GM19452 (cell line): ENCODE results near the gene KLRC1.
"Not testable (repeated sequence)": the region's sequence is repeated elsewhere in the genome, so short reads cannot be mapped to it uniquely, and the experiment has no call there.

Experiments used
- ATAC-seq: cut with Tn5 transposase; IDR thresholded peaks from one replicate; pipeline ENCODE4 v1.9.1; 2021; ENCODE audit not compliant: unreplicated experiment

KLRC1 gene

DNA sequence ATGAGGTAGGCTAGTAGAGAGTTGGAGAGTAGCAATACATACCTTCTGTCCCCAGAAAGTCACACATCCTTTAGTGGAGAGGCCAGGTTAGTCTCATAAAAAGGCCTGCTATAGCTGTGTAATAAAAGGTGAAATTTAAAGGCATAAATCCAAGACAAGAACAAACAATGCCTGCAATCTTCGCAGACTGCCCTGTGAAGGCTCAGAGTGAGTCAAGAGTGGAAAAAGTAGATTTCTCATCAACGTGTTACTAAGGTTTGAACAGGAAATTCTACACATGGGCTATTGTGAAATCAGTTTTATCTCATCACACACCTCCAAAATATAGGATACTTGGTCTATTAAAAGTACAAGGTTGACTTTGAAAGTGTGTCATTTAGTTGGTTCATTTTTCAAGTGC is at the start of gene KLRC1:
TSS of gene KLRC1 (minus strand) at position 222 of the 400 bp plus-strand sequence. CDS start 2,221 bp downstream, outside the sequence.
- ATAC-seq: no peak

DNA sequence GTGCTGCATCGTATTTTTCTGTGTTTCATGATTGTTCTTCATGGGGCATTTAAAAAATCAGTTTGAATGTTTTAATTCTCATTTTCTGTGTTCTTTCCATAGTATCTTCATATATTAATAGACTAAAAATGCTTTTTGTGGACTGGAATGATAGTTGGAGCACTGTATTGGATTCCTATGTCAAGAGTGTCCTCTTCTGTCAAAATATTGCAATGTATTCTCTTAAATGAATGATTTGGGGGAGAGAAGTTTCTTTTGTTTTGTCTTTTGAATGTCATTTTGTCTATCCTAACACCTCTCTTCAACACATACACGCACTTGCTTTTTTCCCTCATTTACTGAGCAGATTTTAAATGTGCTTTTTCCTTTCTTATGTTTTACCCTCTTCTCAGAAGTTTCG is 47.9 kb upstream of the KLRC1 start:
- ATAC-seq: no peak

DNA sequence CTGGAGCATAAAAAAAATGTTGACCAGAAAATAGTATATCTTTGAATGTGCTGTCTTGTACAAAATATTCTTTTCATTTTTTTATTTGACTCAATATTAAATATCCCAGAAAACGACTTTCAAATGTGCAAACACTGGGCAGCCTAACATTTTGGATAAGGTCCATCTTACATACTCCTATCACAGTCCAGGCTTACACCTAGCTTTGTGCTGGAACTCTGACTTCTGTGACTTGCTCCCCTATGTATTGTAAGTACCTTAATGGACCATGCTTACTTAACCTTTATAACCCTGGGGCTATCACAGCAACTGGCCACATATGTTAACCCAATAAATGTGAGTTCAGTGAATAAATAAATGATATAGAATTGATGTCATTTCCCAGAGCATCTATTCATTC is 44.9 kb upstream of the KLRC1 start:
- no peak for ATAC-seq

DNA sequence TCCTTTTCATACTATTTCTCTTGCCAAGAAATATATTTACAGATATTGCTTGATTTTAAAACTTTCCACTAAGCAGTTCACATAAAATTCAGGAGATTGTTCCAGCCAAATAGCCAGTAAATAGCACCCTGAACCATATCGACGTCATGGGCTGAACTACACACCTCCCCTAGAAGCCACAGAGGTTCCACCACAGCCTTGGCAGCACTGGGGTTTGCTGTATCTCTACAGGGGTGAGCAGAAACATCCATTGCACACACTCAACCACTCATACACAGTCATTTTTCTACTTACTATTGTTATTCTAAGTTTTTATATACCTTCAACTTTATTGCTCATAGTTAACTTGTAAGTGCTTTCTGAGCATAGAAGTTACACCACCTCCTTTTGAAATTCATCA is 44.4 kb upstream of the KLRC1 start:
- ATAC-seq: no peak

DNA sequence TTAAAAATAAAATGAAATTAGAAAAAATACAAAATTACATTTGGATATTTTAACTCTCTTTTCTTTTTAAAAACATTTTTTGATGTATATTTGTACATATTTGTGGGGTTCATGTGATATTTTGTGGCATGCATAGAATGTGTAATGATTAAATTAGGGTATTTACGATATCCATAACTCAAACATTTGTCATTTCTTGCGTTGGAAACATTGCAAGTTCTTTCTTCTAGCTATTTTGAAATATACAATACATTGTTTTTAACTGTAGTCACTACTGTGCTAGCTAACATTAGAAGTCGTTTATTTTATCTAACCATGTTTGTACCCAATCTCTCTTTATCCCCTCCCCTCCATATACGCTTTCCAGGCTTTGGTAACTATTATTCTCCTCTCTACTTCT is 38.6 kb upstream of the KLRC1 start:
- ATAC-seq: no peak

DNA sequence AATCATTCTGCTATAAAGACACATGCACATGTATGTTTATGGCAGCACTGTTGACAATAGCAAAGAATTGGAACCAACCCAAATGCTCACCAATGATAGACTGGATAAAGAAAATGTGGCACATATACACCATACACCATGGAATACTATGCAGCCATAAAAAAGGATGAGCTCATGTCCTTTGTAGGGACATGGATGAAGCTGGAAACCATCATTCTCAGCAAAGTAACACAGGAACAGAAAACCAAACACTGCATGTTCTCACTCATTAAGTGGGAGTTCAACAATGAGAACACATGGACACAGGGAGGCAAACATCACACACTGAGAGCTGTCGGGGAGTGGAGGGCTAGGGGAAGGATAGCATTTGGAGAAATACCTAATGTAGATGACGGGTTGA is 34.2 kb upstream of the KLRC1 start:
- not testable (repeated sequence) for ATAC-seq

DNA sequence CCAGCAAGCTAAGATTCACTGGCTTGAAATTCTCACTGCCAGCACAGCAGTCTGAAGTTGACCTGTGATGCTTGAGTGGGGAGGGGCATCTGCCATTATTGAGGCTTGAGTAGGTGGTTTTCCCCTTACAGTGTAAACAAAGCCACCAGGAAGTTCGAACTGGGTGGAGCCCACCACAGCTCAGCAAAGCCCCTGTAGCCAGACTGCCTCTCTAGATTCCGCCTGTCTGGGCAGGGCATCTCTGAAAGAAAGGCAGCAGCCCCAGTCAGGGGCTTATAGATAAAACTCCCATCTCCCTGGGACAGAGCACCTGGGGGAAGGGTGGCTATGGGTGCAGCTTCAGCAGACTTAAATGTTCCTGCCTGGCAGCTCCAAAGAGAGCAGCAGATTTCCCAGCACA is 28.7 kb upstream of the KLRC1 start:
- ATAC-seq: not testable (repeated sequence)

DNA sequence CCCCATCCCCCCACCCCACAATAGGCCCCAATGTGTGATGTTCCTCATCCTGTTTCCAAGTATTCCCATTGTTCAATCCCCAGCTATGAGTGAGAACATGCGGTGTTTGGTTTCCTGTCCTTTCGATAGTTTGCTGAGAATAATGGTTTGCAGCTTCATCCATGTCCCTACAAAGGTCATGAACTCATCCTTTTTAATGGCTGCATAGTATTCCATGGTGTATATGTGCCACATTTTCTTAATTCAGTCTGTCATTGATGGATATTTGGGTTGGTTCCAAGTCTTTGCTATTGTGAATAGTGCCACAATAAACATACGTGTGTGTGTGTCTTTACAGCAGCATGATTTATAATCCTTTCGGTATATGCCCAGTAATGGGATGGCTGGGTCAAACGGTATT is 19.6 kb upstream of the KLRC1 start:
- not testable (repeated sequence) for ATAC-seq

DNA sequence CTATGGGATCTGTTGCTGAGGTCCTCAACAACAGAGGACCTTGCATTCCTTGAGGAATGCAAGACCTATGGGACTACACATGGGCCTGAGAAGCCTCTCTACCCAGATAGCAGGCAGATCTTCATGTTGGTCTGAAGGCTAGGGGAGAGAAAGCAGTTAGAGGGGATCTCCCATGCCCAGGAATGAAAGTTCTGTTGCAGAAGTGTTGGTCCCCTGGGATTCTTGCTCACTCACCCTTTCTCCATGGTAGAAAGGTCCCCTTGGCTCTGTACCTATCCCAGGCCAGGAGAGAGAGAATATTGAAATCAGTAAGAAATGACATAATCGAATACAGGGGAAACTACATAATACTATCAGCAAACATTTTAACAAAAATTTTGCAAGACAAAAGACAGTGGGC is 16.5 kb upstream of the KLRC1 start:
- ATAC-seq: no peak

DNA sequence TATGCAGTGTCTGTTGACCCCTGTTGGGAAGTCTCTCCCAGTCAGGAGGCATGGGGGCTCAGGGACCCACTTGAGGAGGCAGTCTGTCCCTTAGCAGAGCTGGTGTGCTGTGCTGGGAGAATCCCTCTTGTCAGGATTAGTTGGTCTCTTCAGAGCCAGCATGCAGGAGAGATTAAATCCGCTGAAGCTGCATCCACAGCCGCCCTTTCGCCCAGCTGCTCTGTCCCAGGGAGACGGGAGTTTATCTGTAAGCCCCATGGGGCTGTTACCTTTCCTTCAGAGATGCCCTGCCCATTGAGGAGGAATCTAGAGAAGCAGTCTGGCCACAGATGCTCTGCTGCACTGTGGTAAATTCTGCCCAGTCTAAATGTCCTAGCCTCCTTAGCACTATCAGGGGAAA is 13.1 kb upstream of the KLRC1 start:
- no peak for ATAC-seq

DNA sequence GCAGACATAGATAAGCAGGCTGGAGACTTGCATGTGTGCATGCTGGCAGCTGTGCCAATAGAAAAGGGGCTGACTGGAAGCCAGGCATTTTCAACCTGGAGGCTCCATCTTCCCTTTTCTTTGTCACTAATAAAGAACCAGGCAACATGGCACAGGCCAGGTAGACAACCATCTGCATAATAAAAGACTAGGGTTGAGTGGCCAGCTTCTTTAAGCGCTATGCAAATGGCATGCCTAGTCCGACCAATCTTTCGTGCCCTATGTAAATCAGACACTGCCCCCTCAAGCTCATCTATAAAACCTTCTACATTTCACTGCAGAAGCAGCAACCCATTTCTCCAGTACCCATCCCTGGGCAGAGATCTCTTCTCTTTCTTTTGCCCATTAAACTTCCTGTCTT is 4.6 kb upstream of the KLRC1 start:
- ATAC-seq: no peak

DNA sequence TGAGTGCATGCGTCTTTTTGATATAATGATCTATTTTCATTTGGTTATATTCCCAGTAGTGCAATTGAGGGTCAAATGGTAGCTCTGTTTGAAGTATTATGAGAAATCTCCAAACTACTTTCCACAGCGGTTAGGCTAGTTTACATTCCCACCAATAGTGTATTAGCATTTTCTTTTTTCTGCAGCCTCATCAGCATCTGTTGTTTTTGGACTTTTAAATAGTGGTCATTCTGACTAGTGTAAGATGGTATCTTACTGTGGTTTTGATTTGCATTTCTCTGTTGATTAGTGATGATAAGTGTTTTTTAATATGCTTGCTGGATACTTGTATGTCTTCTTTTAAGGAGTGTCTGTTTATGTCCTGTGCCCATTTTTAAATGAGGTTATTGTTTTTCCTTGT is 3.7 kb upstream of the KLRC1 start:
- ATAC-seq: no peak

DNA sequence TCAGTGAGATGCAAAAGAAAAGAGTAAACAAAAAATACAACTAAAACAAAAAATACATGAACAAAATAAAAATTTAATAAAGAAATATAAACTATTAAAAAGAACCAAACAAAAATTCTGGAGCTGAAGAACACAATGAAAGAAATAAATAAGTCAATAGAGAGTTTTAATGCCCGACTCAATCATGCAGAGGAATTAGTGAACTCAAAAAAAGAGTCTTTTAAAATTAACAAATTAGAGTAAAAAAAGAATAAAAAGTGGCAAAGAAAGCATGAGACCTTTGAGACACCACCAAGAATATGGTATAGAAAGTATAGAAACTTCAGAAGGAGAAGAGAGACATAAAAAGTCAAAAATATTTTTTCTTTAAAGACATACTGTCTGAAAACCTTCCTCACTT is 2.6 kb upstream of the KLRC1 start:
- ATAC-seq: no peak

DNA sequence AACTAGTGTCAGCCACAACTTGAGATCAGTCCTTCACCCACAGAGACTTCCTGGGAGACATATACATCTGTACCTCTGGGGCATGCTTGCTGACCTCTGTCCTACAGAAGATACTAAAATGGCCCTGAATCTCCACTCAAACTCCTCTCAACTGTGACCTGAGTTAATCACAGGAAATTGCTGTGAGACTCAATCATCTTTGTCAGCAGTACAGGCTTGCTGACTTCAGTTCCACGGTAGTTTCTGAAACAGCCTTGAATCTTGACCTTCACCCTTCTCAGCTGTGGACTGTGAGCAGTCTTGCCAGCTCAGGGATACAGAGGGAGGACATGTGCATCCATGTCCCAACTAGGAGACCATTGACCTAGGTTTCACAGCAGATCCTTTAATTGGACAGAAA is 1.4 kb upstream of the KLRC1 start:
- no peak for ATAC-seq

DNA sequence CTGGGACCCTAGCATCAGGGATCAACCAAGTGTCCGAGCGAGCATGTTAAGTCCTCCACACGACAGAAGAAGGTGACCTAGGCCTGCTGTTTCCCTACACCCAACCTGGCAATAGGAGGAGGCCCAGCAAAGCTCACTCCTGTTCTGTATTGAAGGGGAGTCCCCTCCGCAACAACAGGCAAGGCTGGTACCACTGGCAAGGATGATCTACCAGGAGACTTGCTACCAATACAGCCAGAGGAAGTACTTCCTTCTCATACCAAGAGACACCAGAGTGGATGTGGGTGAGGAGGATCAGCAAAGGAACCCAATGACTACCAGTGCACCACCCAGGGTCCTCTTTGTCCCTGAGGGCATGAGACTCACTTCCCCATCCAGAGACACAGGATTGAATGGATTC is 4.9 kb downstream of the KLRC1 start:
- ATAC-seq: no peak

DNA sequence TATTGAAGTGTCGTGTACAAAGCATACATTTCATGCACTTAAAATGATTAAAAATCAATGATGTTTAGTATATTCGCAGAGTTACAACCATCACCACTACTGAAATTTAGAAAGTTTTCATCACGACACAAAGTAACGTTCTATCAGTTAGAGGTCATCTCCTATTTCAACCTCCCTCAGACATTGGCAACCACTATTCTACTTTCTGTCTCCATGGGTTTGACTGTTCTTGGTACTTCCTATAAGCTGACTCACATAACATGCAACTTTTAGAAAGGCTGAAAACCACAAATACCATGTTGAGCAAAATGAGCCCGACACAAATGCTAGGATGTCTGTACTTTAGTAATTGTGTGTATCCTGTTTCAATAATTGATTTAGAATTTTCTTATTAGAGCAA is 7.1 kb downstream of the KLRC1 start:
- not testable (repeated sequence) for ATAC-seq

DNA sequence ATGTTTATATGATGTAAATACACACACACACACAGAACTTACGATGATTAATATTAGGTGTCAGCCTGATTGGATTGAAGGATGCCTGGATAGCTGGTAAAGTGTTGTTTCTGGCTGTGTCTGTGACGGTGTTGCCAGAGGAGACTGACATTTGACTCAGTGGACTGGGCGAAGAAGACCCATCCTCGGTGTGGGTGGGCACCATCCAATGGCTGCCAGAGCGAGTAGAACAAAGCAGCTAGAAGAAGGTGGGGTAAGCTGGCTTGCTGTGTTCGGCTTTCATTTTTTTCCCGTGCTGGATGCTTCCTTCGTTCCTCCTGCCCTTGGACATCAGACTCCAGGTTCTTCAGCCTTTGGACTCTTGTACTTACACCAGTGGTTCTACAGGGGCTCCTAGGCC is 12.0 kb downstream of the KLRC1 start:
- not testable (repeated sequence) for ATAC-seq

DNA sequence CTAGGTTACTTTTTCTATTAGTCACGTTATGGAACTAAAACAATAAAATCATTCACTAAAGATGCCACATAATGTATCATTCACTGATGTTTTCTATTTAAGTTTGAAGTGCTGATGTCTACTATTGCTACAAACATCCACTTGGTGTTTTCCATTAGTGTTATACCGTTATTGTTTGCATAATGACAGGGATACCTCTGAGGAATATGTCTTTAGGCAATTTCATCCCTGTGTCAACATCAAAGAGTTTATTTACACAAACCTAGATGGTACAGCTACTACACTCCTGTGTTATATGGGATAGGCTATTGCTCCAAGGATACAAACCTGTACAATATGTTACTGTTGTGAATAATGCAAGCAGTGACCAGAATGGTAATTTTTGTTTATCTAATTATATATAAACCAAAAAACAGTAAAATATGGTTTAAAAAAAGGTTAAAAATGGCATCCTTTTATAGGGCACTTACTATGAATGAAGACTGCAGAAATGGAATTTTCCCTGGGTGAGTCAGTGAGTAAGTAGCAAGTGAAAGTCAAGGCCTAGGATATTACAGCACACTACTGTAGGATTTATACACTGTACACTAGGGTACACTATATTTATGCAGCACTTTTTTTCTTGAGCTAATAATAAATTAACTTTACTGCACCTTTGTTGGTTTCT is 13.4 kb downstream of the KLRC1 start:
- ATAC-seq: not testable (repeated sequence)

DNA sequence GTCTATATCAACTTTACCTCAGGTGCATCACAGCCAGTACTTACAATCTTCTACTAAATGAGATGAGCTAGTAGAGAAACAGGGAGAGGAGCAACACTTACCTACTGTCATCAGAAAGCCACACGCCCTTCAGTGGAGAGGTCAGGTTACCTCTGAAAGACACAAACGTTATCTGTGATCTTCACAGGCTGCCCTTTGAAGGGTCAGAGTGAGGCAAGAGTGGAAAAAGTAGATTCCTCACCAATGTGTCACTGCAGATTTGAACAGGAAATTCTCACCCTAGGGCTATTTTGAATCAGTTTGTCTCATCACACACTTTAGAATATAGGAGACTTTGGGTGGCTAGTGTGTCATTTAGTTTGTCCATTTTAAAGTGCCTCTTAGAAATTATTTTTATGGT is 15.6 kb downstream of the KLRC1 start:
- ATAC-seq: not testable (repeated sequence)

DNA sequence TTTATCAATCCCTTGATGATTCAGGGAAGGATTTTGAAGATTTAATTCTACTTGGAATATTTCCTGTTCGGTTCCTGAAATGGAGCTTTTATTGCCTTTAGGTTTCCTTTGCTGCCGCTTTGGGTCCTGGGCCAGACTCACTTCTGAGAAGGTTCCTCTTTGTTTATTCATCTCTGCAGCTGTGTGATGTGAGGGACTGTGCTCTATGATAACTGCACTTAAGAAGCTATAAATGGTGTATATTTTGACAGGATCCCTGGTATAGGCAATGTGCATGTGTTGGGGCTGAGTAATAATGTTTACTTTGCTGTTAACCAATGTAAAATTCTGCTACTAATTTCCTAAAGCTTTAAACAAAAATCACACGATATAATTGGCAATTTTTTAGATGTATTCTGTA is 17.4 kb downstream of the KLRC1 start, which contains the start of gene KLRC2:
TSS of gene KLRC2 (minus strand) at position 195 of the 400 bp plus-strand sequence. CDS start at position 171, 24 bp downstream.
- ATAC-seq: not testable (repeated sequence)

DNA sequence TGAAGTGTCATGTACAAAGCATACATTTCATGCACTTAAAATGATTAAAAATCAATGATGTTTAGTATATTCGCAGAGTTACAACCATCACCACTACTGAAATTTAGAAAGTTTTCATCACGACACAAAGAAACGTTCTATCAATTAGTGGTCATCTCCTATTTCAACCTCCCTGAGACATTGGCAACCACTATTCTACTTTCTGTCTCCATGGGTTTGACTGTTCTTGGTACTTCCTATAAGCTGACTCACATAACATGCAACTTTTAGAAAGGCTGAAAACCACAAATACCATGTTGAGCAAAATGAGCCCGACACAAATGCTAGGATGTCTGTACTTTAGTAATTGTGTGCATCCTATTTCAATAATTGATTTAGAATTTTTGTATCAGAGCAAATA is 22.6 kb downstream of the KLRC1 start:
- ATAC-seq: not testable (repeated sequence)

DNA sequence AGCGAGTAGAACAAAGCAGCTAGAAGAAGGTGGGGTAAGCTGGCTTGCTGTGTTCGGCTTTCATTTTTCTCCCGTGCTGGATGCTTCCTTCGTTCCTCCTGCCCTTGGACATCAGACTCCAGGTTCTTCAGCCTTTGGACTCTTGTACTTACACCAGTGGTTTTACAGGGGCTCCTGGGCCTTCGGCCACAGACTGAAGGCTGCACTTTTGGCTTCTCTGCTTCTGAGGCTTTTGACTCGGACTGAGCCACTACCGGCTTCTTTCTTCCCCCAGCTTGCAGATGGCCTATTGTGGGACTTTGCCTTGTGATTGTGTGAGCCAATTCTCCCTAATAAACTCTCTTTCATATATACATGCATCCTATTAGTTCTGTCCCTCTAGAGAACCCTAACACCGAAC is 27.2 kb downstream of the KLRC1 start:
- not testable (repeated sequence) for ATAC-seq

DNA sequence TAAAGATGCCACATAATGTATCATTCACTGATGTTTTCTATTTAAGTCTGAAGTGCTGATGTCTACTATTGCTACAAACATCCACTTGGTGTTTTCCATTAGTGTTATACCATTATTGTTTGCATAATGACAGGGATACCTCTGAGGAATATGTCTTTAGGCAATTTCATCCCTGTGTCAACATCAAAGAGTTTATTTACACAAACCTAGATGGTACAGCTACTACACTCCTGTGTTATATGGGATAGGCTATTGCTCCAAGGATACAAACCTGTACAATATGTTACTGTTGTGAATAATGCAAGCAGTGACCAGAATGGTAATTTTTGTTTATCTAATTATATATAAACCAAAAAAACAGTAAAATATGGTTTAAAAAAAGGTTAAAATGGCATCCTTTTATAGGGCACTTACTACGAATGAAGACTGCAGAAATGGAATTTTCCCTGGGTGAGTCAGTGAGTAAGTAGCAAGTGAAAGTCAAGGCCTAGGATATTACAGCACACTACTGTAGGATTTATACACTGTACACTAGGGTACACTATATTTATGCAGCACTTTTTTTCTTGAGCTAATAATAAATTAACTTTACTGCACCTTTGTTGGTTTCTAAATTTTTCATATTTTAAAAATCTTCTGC is 28.8 kb downstream of the KLRC1 start:
- not testable (repeated sequence) for ATAC-seq
